Measurements from ENCODE around the gene CDK15.

DNA sequence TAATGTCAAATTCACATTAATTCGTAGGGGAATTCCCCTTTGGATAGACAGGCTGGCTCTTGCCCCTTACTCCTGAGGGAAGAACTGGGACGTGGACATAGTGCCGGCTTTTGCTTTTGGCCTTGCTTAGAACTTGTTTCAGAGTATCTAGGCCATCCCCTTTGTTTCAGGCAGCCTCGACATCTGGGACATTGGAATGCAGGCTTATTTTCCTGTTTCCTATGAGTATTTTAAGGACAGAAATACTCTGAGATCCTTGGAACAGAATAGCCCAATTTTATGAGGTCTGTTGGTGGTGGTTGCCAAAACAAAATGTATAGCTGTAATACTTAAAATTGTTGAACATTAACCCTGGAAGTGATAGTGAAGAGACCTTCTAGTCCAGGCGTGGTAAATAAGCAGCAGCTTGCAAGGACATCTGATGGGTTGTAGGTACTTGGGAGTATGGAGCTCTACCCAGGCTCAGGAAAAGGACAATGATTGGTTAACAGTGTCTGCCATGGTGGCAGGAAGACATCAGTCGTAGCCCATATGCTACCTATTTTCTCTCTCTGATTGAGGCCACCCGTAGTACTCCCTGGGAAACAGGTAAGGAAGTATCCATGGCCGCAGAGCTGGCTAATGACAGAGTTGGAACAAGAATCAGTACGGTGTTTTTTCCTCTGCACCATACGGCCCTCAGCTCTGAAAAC, 112.4 kb downstream of the CDK15 start:
- no peak for TF ChIP-seq POLR2A (IDR thresholded peaks at IDR 0.05)
- TF ChIP-seq, protein P1, sequence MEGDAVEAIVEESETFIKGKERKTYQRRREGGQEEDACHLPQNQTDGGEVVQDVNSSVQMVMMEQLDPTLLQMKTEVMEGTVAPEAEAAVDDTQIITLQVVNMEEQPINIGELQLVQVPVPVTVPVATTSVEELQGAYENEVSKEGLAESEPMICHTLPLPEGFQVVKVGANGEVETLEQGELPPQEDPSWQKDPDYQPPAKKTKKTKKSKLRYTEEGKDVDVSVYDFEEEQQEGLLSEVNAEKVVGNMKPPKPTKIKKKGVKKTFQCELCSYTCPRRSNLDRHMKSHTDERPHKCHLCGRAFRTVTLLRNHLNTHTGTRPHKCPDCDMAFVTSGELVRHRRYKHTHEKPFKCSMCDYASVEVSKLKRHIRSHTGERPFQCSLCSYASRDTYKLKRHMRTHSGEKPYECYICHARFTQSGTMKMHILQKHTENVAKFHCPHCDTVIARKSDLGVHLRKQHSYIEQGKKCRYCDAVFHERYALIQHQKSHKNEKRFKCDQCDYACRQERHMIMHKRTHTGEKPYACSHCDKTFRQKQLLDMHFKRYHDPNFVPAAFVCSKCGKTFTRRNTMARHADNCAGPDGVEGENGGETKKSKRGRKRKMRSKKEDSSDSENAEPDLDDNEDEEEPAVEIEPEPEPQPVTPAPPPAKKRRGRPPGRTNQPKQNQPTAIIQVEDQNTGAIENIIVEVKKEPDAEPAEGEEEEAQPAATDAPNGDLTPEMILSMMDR (IDR thresholded peaks at IDR 0.05) = no peak

All from right lobe of liver (tissue), 4 donors.